OCI-LY1 (cell line): Measurements from ENCODE around the gene IGF2BP2.

Experiments used
- H2AFZ ChIP-seq: fragments of 200-600 bp; sonication (generic), shearing (Covaris generic); 2 replicates; pipeline ENCODE4 v1.6.0; 2014; ENCODE audit warnings: antibody characterized with exemption, mild to moderate bottlenecking, low read length
- H3F3A ChIP-seq: fragments of 200-600 bp; sonication (generic), shearing (Covaris generic); 2 replicates; pipeline ENCODE4 v1.6.0; 2014; ENCODE audit warnings: mild to moderate bottlenecking, antibody characterized with exemption, low read length, moderate library complexity; ENCODE audit not compliant: insufficient read depth
- H3K27ac ChIP-seq: fragments of 200-600 bp; sonication (generic); 2 replicates; pipeline ENCODE4 v1.5.1; 2014; ENCODE audit warnings: low read length, mixed run types, mild to moderate bottlenecking, low read depth; ENCODE audit not compliant: poor library complexity, severe bottlenecking
- H3K27me3 ChIP-seq: fragments of 200-600 bp; sonication (generic); 2 replicates; pipeline ENCODE4 v1.6.0; 2014; ENCODE audit warnings: antibody characterized with exemption, mild to moderate bottlenecking, low read length, moderate library complexity; ENCODE audit not compliant: insufficient read depth
- H3K36me3 ChIP-seq: fragments of 200-600 bp; sonication (generic); 2 replicates; pipeline ENCODE4 v1.6.1; 2014; ENCODE audit warnings: mild to moderate bottlenecking, antibody characterized with exemption, low read length, moderate library complexity, mixed read lengths; ENCODE audit not compliant: insufficient read depth
- H3K4me1 ChIP-seq: fragments of 200-600 bp; sonication (generic); 2 replicates; pipeline ENCODE4 v1.5.1; 2014; ENCODE audit warnings: mild to moderate bottlenecking, low read length, moderate library complexity; ENCODE audit not compliant: insufficient read depth, severe bottlenecking
- H3K4me2 ChIP-seq: fragments of 200-600 bp; sonication (generic), shearing (Covaris generic); 2 replicates; pipeline ENCODE4 v1.6.1; 2014; ENCODE audit warnings: low read length
- H3K4me3 ChIP-seq: fragments of 200-600 bp; sonication (generic); 2 replicates; pipeline ENCODE4 v1.5.1; 2014; ENCODE audit warnings: low read length, low read depth, mild to moderate bottlenecking, mixed read lengths; ENCODE audit not compliant: poor library complexity, severe bottlenecking
- H3K79me2 ChIP-seq: fragments of 200-600 bp; shearing (Covaris generic); 2 replicates; pipeline ENCODE4 v1.6.1; 2016; ENCODE audit warnings: mixed run types, low read length, mixed read lengths; ENCODE audit not compliant: insufficient read depth
- H3K9ac ChIP-seq: fragments of 200-600 bp; sonication (generic), shearing (Covaris generic); 2 replicates; pipeline ENCODE4 v1.6.1; 2014; ENCODE audit warnings: mild to moderate bottlenecking, low read length, mixed read lengths
- H3K9me2 ChIP-seq: fragments of 200-600 bp; sonication (generic), shearing (Covaris generic); 2 replicates; pipeline ENCODE4 v1.6.1; 2014; ENCODE audit warnings: low read depth, mild to moderate bottlenecking, low read length, mixed read lengths
- H3K9me3 ChIP-seq: fragments of 200-600 bp; shearing (Covaris generic); 2 replicates; pipeline ENCODE4 v1.6.1; 2014; ENCODE audit warnings: low read length, mixed read lengths
- H4K20me1 ChIP-seq: fragments of 200-600 bp; sonication (generic), shearing (Covaris generic); 2 replicates; pipeline ENCODE4 v1.6.0; 2016; ENCODE audit warnings: mild to moderate bottlenecking, low read length; ENCODE audit not compliant: insufficient read depth
- EZH2 ChIP-seq: fragments of 200-600 bp; sonication (generic), shearing (Covaris generic); IDR thresholded peaks from 2 replicates; pipeline ENCODE4 v1.8.0; 2017; ENCODE audit warnings: borderline replicate concordance, mixed run types, mild to moderate bottlenecking, antibody characterized with exemption, low read length, moderate library complexity, mixed read lengths
- TF ChIP-seq, protein P1 (sequence below): fragments of 200-600 bp; sonication (generic), shearing (Covaris generic); IDR thresholded peaks from 2 replicates; pipeline ENCODE4 v1.5.1; 2017; ENCODE audit warnings: mild to moderate bottlenecking, antibody characterized with exemption, low read length, moderate library complexity, mixed read lengths

IGF2BP2 gene

DNA sequence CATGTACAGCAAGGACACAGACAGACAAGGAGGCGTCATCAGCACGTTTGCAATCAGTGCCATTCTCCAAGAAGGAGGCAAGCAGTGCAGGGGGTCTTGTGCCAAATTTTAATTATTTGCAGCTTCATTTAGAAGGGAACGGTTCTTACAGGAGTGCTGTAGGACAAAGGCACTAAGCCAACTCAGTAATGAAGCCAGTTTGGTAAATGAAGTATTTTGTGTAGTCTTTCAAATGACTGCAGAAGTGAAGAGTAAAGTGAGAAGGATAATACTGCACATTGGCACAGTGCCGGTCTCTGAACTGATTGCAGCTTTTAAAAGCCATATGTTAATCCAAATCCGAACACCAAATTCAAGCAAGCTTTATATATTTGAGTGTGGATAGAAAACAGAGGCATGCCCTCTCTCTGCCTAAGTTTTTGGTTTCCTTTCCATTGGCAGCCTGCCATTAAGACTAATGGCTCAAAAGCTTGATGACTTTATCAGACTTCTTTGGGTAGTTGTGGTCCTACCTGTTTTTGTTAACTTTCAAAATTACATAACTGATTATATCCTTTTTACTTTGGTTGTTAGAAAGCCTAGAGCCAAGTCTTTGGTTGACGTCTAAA, 137.5 kb downstream of the IGF2BP2 start:
- H3K4me3 ChIP-seq, result no peak overlapping the region
- H4K20me1 ChIP-seq, result no peaks in the 10 kb centered on the region
- H3K4me1 ChIP-seq, result no peaks in the 10 kb centered on the region
- TF ChIP-seq, protein P1, sequence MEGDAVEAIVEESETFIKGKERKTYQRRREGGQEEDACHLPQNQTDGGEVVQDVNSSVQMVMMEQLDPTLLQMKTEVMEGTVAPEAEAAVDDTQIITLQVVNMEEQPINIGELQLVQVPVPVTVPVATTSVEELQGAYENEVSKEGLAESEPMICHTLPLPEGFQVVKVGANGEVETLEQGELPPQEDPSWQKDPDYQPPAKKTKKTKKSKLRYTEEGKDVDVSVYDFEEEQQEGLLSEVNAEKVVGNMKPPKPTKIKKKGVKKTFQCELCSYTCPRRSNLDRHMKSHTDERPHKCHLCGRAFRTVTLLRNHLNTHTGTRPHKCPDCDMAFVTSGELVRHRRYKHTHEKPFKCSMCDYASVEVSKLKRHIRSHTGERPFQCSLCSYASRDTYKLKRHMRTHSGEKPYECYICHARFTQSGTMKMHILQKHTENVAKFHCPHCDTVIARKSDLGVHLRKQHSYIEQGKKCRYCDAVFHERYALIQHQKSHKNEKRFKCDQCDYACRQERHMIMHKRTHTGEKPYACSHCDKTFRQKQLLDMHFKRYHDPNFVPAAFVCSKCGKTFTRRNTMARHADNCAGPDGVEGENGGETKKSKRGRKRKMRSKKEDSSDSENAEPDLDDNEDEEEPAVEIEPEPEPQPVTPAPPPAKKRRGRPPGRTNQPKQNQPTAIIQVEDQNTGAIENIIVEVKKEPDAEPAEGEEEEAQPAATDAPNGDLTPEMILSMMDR, result no peak
- TF ChIP-seq EZH2, result no peak
- H3K27ac ChIP-seq, result no peak overlapping the region
- H3K36me3 ChIP-seq, result no peaks in the 10 kb centered on the region
- 0 out of 2 replicates have a peak, but pooled peaks cover 8% of the 10 kb centered on the region for H3K27me3 ChIP-seq
- no peak overlapping the region for H3K4me2 ChIP-seq
- H3K79me2 ChIP-seq, result no peaks in the 10 kb centered on the region
- H3K9ac ChIP-seq, result no peak overlapping the region
- H3F3A ChIP-seq, result no peaks in the 10 kb centered on the region; the same call in 1 of the 2 replicates
- no peak overlapping the region for H2AFZ ChIP-seq
- H3K9me3 ChIP-seq, result no peaks in the 10 kb centered on the region
- H3K9me2 ChIP-seq, result no peaks in the 10 kb centered on the region

- H3F3A ChIP-seq, result no peaks in the 10 kb centered on the region
- H3K79me2 ChIP-seq, result no peaks in the 10 kb centered on the region
- no peak overlapping the region for H3K27ac ChIP-seq
- H3K4me3 ChIP-seq, result no peak overlapping the region
- H3K4me2 ChIP-seq, result no peak overlapping the region
- no peak overlapping the region for H3K9ac ChIP-seq
- no peaks in the 10 kb centered on the region for H3K27me3 ChIP-seq
- no peaks in the 10 kb centered on the region for H3K9me2 ChIP-seq
- no peaks in the 10 kb centered on the region for H3K9me3 ChIP-seq
- H2AFZ ChIP-seq, result no peak overlapping the region
- TF ChIP-seq EZH2, result no peak
- TF ChIP-seq, protein P1, result no peak
- H3K36me3 ChIP-seq, result no peaks in the 10 kb centered on the region
- H3K4me1 ChIP-seq, result no peaks in the 10 kb centered on the region
- no peaks in the 10 kb centered on the region for H4K20me1 ChIP-seq
These were observed 139.4 kb downstream of the IGF2BP2 start for GRCh38 chr3:185685231-185686035.

GRCh38 chr3:185680231-185680630, 144.6 kb downstream of the IGF2BP2 start:
- Histone ChIP-seq H3K9ac (no peak overlapping the region), H3K4me1 (no peaks in the 10 kb centered on the region), H2AFZ (no peak overlapping the region), H3K4me2 (no peak overlapping the region), H3F3A (no peaks in the 10 kb centered on the region), H3K4me3 (no peak overlapping the region), H4K20me1 (no peaks in the 10 kb centered on the region), H3K9me3 (no peaks in the 10 kb centered on the region), H3K27ac (no peak overlapping the region), H3K79me2 (no peaks in the 10 kb centered on the region), H3K27me3 (no peaks in the 10 kb centered on the region), H3K9me2 (no peaks in the 10 kb centered on the region), H3K36me3 (no peaks in the 10 kb centered on the region)
- TF ChIP-seq, protein P1, result no peak
- no peak for TF ChIP-seq EZH2
